ENCODE data around the gene GUCY1A2. TPM values are rescaled to one million over a fixed set of nuclear protein-coding genes. Genes with fewer than 3 reads are reported as not detected.

GUCY1A2 gene
- total RNA-seq, 1 donor: under 0.01 TPM

GRCh38 chr11:106957030-106957482 lies 61.2 kb downstream of the GUCY1A2 start:
- DNase-seq (ENCODE audit: insufficient read length, low spot score, missing footprints): no peak
- no peaks in the 10 kb centered on the region for H3K27me3 ChIP-seq (ENCODE audit: insufficient read depth, low read length)

GRCh38 chr11:106950067-106950491 lies 68.2 kb downstream of the GUCY1A2 start:
- no peak overlapping the region for H3K27ac ChIP-seq (ENCODE audit: low read depth, low read length)
- DNase-seq (ENCODE audit: insufficient read length, low spot score, missing footprints): no peak
- H3K4me2 ChIP-seq (ENCODE audit: insufficient read depth, low read length): no peak overlapping the region
- H3K27me3 ChIP-seq (ENCODE audit: insufficient read depth, low read length): no peaks in the 10 kb centered on the region
- H3K36me3 ChIP-seq (ENCODE audit: insufficient read depth, low read length): no peaks in the 10 kb centered on the region
- no peak overlapping the region for H2AFZ ChIP-seq (ENCODE audit: low read length)
- no peaks in the 10 kb centered on the region for H3K4me1 ChIP-seq (ENCODE audit: insufficient read depth, low read length)
- no peak overlapping the region for H3K4me3 ChIP-seq (ENCODE audit: insufficient read depth, low read length)
- H4K20me1 ChIP-seq (ENCODE audit: insufficient read depth, low read length): no peaks in the 10 kb centered on the region
- TF ChIP-seq, protein P1, sequence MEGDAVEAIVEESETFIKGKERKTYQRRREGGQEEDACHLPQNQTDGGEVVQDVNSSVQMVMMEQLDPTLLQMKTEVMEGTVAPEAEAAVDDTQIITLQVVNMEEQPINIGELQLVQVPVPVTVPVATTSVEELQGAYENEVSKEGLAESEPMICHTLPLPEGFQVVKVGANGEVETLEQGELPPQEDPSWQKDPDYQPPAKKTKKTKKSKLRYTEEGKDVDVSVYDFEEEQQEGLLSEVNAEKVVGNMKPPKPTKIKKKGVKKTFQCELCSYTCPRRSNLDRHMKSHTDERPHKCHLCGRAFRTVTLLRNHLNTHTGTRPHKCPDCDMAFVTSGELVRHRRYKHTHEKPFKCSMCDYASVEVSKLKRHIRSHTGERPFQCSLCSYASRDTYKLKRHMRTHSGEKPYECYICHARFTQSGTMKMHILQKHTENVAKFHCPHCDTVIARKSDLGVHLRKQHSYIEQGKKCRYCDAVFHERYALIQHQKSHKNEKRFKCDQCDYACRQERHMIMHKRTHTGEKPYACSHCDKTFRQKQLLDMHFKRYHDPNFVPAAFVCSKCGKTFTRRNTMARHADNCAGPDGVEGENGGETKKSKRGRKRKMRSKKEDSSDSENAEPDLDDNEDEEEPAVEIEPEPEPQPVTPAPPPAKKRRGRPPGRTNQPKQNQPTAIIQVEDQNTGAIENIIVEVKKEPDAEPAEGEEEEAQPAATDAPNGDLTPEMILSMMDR (IDR thresholded peaks at IDR 0.05; ENCODE audit: extremely low read depth, low read depth, low read length): no peak
- no peaks in the 10 kb centered on the region for H3K9me3 ChIP-seq (ENCODE audit: low read depth, low read length)
- H3K79me2 ChIP-seq (ENCODE audit: insufficient read depth, low read length): no peaks in the 10 kb centered on the region

More at GRCh38 chr11:106957030-106957482, 61.2 kb downstream of the GUCY1A2 start:
- no peaks in the 10 kb centered on the region for H3K79me2 ChIP-seq (ENCODE audit: insufficient read depth, low read length)
- TF ChIP-seq, protein P1 (IDR thresholded peaks at IDR 0.05; ENCODE audit: extremely low read depth, low read depth, low read length): no peak
- no peaks in the 10 kb centered on the region for H4K20me1 ChIP-seq (ENCODE audit: insufficient read depth, low read length)
- no peak overlapping the region for H3K4me2 ChIP-seq (ENCODE audit: insufficient read depth, low read length)
- H3K4me1 ChIP-seq (ENCODE audit: insufficient read depth, low read length): peaks cover 6% of the 10 kb centered on the region
- no peaks in the 10 kb centered on the region for H3K9me3 ChIP-seq (ENCODE audit: low read depth, low read length)
- H3K4me3 ChIP-seq (ENCODE audit: insufficient read depth, low read length): no peak overlapping the region
- no peaks in the 10 kb centered on the region for H3K36me3 ChIP-seq (ENCODE audit: insufficient read depth, low read length)
- no peak overlapping the region for H3K27ac ChIP-seq (ENCODE audit: low read depth, low read length)
- H2AFZ ChIP-seq (ENCODE audit: low read length): no peak overlapping the region

DNA sequence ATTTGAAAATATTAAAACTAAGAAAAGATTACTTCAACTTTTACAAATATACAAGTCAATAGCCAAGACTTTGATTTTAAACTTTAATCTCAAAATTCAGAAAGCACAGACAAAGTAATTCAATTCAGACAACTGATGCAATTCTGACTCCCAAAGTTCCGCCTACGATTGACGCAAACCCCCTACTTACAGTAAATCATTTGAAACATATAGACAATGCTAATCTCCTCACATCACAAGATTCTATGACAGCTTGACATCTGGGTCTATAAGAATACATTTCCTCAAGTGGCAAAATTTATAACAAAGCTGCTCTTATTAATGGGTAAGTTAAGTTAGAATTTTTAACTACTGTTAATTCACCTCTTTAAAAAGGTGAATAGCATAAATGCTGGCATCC lies 75.2 kb downstream of the GUCY1A2 start:
- Histone ChIP-seq H3K4me2 (ENCODE audit: insufficient read depth, low read length) (no peak overlapping the region), H3K4me1 (ENCODE audit: insufficient read depth, low read length) (no peaks in the 10 kb centered on the region), H3K27ac (ENCODE audit: low read depth, low read length) (no peak overlapping the region), H3K79me2 (ENCODE audit: insufficient read depth, low read length) (no peaks in the 10 kb centered on the region), H4K20me1 (ENCODE audit: insufficient read depth, low read length) (no peaks in the 10 kb centered on the region), H3K9me3 (ENCODE audit: low read depth, low read length) (no peaks in the 10 kb centered on the region), H2AFZ (ENCODE audit: low read length) (no peak overlapping the region), H3K36me3 (ENCODE audit: insufficient read depth, low read length) (no peaks in the 10 kb centered on the region), H3K27me3 (ENCODE audit: insufficient read depth, low read length) (no peaks in the 10 kb centered on the region), H3K4me3 (ENCODE audit: insufficient read depth, low read length) (no peak overlapping the region)
- DNase-seq (ENCODE audit: insufficient read length, low spot score, missing footprints): no peak
- TF ChIP-seq, protein P1 (IDR thresholded peaks at IDR 0.05; ENCODE audit: extremely low read depth, low read depth, low read length): no peak

DNA sequence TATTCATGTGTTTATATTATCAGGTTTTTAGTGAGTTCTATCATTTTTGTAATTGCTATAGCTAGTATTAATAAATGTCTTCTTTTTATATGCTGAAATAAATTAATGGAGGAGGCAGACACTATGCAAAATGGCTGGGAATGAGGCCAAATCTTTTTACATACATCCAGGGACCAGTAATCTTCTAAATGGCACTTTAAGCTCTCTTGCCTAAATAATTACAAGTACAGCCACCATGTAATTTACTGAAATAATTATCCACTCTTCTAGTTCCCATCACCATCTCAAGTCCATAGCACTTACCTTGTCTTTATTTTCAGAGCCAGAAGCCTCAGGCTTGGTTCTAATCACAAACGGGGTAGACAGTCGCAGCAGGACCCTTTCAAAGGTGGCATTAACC lies 79.1 kb downstream of the GUCY1A2 start:
- Histone ChIP-seq H3K9me3 (ENCODE audit: low read depth, low read length) (no peaks in the 10 kb centered on the region), H3K4me3 (ENCODE audit: insufficient read depth, low read length) (no peak overlapping the region), H2AFZ (ENCODE audit: low read length) (no peak overlapping the region), H3K27me3 (ENCODE audit: insufficient read depth, low read length) (no peaks in the 10 kb centered on the region), H3K4me1 (ENCODE audit: insufficient read depth, low read length) (no peaks in the 10 kb centered on the region), H3K4me2 (ENCODE audit: insufficient read depth, low read length) (no peak overlapping the region), H3K36me3 (ENCODE audit: insufficient read depth, low read length) (no peaks in the 10 kb centered on the region), H3K79me2 (ENCODE audit: insufficient read depth, low read length) (no peaks in the 10 kb centered on the region), H3K27ac (ENCODE audit: low read depth, low read length) (no peak overlapping the region), H4K20me1 (ENCODE audit: insufficient read depth, low read length) (no peaks in the 10 kb centered on the region)
- TF ChIP-seq, protein P1 (IDR thresholded peaks at IDR 0.05; ENCODE audit: extremely low read depth, low read depth, low read length): no peak
- DNase-seq (ENCODE audit: insufficient read length, low spot score, missing footprints): no peak
